Activated CD4-positive, alpha-beta T cell treated with anti-CD3 and anti-CD28 coated beads, Interleukin-2, amount 50 U/mL, for 1 hour (primary cell): ENCODE measurements around the gene TMEM269.

Source experiments
- DNase-seq: peaks from one replicate; pipeline ENCODE4 v3.0.0-alpha.2; 2020

Gene TMEM269

DNA sequence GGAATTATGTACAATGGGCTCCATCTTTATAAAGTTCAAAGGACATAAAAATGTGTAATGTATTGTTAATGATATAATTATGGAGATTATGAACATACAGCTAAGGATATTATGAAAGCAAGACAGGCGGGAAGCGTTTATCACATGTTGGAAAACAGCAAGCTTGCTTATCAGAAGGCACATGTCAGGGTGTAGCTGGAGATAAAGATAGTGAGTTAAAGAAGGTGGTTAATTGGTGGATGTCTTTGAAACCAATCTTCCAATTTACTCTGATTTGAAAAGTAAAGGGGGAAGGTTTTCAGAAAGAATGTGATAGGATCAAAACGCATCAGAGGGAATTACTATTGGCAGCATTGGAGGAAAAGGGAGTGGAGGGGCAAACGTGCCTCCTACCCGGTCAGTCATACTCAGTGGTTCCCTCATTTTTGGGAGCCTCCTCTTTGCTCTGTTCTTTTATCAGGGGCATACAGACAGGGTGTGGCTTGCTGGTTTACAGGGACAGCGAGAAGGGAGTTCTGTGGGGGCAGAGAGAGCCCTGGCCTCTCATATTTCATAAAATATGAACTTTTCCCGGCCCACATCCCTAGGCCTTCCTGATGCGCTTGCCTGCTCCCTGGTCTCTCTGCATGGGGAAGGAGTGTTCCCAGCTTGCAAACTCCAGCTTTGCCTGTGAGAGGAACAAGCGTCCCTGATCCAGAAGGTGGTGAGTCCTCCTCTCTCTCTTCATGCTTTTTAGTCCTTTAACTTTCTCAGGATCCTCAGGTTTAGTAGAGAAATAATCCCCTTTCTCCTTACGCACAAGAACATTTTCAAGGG, 40.5 kb downstream of the TMEM269 start:
- DNase-seq = no peak

DNA sequence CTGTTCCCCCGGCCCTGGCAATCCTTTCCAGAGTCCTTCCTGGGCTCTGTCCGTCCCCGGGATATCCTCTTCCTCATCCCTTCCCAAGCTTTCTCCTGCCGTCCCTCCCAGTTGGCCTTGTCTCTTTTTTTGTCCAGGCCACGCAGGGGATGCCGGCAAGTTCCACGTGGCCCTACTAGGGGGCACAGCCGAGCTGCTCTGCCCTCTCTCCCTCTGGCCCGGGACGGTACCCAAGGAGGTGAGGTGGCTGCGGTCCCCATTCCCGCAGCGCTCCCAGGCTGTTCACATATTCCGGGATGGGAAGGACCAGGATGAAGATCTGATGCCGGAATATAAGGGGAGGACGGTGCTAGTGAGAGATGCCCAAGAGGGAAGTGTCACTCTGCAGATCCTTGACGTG, 45.8 kb downstream of the TMEM269 start:
- no peak for DNase-seq

DNA sequence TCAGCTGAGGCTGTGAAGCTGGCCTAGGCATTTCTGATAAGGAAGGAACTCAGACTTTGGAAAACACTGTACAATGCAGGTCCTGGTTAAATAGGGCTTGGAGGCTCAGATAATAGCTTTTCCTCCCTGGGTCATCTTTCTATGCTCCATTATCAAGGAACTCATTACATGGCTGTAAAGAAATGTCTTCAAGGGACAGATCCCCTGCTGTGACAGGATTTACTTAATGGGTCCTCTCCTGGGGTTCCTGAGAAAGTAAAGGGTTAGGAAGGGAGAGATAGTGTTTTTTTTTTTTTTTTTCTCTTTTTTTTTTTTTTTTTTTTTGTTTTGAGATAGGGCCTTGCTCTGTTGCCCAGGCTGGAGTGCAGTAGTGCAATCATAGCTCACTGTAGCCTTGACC, 46.5 kb downstream of the TMEM269 start:
- DNase-seq = no peak

DNA sequence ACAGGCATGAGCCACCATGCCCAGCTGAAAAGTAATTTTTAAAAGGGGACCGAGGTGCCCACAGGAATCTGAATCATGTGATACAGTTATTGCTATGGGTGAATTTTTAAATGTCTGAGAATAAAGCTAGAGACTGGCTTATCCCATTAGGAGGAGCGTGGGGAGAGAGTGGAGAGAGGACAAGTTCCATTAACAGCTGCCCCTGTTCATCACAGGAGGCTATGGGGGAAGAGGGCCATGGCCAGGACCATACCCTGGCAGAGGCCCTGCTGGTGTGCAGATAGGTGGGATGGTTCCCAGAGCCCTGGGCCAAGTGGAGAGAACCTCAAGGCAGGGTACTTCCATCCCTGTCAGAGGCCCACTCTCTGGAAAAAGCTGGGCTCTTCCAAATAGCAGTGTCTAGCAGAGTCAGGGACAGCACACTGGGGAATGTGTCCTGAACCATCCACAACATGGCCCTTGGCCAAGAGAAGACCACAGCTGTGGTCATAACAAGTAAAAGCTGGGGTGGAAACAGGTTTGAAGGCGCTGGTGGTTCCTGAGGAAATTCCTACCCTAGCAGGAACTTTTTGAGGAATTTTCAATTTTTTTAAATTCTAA, 48.0 kb downstream of the TMEM269 start:
- DNase-seq = no peak

DNA sequence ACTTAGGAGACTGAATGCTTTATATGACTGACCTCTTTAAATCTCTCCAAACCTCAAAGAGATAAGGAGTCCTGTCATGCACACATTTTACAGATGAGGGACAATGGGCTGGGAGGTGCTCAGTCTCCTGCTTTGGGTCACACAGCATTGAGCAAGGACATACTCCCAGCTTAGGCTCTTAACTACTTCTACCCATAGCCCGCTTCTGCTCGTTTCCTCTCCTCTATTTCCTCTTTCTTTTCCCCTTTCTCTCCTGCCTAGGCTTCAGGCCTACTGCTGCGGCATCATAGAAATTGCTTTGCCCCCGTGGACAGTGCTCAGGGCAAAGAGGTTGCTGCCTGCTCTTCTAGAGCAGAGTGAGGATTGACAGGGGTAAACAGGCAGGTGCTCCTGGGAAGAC, 49.2 kb downstream of the TMEM269 start:
- DNase-seq = no peak

DNA sequence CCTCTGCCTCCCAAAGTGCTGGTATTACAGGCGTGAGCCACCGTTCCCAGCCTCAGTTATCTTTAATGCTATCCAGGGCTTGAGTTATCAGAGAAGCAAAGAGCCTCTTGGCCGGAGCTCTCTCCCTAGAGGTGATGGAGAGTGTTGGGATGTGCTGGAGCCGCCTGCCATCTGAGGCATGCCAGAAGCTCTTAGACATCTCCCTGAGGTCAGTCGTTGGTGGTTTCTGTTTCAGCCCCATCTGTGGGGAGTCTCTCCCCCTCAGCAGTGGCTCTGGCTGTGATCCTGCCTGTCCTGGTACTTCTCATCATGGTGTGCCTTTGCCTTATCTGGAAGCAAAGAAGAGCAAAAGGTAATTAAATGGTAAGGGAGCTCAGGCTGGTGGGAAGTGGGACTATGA, 50.0 kb downstream of the TMEM269 start:
- no peak for DNase-seq

DNA sequence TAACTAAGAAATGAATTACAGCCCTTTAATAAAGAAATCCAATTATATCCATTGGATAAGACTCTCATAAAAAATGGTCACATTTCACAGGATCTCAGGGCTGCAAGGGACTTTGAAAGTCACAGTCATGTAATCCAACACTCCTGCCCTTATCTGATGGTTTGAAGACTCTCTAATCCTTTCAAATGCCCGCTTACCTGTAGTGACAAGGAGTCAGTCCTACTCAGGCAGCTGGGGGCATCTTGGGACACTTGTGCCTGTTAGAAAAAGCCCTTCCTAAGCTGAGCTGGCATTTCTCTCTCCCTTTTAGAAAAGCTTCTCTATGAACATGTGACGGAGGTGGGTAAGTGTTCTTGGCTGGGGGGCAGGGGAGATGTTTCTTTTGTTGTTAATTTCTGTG, 50.6 kb downstream of the TMEM269 start:
- no peak for DNase-seq

DNA sequence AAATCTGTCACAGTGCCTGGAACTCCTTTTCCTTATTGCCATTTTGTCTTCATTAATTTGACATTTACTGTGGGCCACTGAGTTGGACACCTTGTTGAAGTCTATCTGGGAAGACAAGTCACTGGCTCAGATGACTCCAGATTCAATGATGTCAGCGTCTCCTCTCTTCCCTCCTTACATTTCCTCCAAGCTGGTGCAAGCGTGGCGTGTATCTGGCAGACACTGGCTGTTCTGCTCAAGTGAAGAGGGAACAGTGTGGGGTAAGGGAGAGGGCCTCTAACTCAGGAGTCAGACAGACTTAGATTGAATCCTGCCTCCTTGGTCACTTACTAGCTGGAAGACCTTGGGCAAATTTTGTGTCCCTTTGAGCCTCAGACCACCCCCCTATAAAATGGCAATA, 52.9 kb downstream of the TMEM269 start:
- no peak for DNase-seq

DNA sequence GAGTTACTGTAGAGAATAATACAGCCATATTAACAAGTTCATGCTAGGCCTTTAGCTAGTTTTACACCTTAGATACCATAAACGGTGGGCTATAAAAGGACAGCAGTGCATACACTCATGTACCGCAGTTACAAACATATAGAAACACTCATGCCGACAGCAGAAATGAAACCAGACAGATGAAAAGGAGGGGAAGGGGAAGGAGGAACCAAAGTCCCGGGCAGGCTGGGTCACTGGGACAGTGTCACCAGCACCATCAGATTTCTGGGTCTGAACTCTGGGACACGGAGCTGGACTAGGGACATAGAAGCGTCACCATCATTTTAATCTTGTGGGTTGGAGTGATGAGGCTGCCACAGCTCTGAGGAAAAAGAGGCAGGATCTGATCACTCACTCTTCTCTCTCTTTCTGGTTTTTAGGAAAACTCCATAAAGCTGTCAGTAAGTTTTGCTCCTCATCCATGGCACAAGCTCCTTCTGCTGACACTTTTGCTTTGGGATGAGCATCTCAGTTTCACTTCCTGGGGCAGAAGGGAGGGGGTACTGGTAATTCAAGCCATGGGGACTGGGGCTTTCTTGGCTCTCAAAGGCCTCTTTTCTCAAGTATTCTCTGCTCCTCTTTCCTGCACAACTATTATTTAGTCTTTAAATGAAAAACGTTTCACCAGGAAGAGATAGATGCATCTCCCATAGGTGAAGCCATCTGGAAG, 53.8 kb downstream of the TMEM269 start:
- no peak for DNase-seq

DNA sequence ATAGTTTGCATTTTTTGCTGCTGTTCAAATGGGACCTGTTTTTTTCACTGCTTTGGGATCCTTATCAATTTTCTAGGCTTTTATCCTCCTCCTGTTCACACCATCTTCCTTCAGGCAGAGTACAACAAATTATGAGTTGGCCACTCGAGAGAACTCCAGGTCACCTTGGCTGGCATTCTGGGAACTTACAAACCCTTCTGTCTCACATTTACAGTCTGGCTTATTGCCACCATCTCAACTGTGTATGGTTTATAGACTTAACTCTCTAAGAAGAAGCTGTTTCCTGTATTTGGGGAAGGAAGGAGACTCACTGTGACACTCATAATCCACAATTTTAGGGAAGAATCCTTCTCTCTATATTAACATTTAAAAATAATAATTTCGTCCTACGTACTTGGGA, 56.2 kb downstream of the TMEM269 start:
- no peak for DNase-seq

DNA sequence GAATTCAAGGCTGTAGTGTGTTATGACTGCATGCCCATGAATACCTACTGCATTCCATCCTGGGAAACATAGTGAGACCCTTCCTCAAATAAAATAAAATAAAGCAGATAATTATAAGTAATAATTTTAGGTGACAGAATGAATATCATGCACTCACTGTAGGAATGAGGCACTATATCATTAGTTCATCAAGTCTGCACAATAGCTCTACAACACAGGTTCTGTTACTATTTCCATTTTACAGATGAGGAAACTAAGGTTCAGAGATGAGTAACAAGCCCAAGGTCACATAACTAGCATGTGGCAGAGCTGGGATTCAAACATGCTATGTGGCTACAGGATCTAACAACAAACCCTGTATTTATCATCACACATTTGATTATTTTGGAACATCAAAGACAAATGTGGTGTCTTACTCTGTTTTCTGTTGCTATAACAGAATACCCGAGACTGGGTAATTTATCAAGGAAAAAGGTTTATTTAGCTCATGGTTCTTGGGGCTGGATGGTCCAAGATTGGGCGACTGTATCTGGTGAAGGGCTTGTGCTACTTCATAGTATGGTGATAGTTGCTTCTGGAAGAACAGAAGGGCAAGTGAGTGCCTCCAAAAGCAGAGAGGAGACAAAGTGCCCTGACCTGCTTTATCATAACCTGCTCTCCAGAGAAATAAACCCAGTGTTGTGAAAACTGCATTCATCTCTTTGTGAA, 56.8 kb downstream of the TMEM269 start:
- no peak for DNase-seq

DNA sequence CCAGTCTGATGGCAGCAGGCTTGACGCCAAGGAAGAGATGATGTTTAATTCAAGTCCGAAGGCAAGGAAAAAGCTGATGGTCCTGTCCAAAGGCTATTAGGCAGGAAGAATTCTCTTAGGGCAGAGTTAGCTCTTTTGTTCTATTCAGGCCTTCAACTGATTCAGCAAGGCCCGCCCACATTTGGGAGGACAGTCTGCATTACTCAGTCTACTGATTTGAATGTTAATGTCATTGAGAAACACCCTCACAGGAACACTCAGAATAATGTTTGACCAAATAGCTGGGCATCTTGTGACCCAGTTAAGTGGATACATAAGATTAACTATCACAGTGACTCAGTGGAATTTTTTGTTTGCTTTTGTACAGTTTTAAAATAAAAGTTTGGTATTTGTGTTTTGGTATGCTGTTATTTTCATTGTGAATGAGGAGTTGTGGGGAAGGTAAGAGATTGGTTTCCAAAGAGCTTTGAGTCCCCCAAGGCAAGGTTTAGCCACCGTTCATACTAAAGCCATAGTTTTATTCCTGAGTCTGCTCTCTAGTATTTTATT, 59.9 kb downstream of the TMEM269 start:
- no peak for DNase-seq

DNA sequence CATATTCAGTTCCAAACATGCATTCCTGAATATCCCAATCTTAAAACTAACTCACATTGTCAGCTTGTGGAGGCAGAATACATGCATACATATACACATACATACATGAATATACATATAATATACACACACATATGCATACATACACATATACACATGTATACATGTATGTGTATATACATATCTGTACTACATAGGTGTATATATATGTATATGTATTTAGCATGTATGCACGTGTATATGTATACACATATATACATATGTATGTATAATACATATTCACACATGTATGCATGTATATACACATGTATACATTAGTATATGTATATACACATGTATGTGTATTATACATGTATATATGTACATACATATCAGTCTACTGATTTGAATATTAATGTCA, 60.4 kb downstream of the TMEM269 start:
- no peak for DNase-seq

DNA sequence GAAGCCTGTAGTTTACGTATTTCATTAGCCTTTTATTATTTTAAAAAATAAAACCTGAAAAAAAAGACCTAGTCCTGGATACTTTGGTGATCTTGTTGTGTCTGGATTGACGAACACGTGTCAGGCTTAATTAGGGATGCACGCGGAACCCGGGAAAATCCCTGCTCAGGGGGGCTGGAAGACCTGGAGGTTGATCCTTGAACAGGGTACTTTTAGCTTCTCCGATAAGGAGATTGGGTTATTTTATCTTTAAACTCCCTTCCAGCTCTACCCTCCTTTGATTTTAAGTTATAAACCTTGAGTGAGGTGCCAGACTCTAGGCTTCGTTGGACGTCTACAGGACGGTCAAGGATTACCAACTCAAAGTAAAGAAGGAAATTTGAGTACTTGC, 61.1 kb downstream of the TMEM269 start:
- no peak for DNase-seq

DNA sequence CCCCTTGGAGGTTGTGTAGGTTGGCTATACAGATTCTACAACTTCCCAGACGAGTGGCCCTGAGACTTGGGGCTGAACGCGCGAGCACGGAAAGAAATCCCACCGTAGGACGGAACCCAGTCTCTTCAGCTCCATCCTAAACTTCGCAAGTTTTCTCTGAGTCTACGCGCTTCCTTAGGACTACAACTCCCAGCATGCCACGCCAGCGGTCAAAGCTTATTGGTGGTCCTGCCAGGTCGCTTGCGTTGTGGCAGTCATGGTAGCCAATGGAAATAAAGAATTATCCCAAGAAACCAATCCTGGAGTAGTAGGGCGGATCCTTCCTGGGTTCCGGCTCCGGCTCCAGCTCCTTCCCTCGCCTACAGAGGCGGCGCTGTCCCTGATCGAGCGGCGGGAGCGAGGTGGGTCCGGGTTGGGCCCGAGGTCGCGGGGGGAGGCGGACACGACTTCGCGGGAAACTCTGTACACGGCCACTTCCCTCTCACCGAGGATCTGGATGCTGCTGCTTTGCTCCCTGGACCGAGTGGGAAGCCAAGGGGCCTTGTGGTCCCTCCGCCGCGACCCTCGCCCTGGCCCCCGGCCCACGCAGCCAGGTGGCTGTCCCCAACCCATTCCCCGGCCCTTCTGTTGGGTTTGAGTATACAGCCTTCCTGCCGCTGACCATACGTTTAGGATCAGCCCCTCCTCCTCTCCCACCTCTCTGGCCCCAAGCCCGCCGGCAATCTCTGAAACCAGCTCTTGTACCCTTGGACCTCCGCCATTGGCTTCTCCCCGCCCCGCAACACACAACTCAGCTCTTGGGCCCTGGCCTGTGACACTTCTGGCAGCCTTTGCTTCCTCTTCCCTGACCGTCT, 61.7 kb downstream of the TMEM269 start, which contains the start of gene ZNF691:
Gene ZNF691 (plus strand): TSS at position 357 of the 854 bp plus-strand sequence. CDS start 3,046 bp downstream, outside the sequence.
- peak; percentile 85 for DNase-seq

DNA sequence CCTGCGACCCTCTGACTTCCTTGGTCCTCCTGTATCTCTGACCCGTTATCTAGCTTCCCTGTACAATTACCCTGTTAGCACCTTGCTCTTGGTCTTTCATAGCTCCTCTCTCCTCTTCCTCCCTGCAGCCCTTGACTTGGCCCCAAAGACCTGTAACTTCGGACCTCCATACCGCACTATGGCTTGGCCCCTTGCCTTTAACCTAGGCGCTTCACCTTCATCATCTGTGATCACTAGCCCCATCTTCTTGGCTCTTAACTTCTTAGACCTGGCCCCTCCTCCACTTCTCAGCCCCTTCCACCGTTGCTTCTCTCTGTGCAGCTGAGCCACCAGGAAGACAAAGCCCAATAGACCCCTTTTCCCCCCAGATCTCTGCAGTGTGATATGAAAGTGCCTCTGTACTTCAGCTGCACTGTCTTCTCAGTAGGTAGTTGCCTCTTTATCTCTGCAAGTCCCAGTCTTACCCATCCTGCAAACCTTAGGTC, 62.4 kb downstream of the TMEM269 start:
- no peak for DNase-seq

DNA sequence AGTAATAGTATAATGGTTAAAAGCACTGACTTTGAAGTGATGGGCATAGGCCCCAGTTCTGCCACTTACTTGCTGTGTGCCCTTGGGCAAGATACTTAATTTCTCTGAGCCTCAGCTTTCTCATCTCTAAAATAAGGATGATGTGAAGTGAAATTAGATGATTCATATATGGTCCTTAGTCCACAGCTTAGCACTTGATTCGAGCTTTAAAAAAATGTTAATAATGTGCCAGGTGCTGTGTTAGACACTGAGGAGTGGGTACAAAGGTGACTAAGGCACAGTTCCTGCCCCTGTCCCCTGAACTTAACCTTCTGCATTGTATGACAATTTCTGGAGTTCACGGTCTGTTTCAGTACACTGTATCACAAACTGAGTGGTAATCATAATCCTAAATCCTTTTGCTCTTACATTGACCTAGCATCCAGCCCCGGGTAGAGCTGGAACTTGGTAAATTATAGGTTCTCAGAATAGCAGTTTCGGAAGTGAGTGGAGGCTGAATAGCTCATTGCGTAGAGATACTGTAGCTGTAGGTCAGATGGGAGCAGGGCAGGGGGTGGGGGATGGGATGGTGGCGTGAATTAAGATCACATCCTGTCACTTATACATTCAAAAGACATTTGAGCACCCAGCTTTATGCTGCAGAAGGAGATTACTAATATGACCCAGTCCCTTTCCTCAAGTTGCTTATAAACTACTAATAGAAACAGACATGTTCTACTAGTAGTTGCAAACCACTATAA, 63.1 kb downstream of the TMEM269 start:
- DNase-seq = no peak

DNA sequence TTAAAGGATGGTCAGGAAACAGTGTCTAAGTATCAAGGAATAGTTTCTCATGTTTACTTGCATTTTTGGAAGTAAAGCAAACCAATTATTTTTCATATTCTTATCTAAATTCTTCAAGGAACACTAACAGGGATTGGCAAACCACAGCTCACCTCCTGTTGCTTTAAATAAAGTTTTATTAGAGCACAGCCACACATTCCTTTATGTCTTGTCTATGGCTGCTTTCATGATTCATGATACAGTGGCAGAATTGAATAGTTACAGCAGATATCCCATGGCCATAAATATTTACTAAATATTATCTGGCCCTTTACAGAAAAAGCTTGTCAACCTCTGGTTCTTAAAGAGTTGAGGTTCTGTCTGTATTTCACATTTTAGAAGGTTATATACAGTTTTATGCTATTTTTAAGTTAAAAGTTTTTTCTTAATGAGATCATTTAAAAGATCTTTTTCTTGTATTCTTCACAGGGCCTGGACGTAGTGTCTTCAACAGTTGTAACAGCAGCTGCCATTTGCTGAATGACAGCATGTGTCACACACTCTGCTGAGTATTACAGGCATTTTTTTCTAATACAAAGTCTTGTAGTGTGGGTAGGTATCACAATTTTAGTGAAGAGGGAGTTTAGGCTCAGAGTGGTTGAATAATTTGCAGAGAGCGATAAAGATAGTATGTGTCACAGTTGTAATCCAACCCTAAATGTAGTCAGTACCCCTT, 64.2 kb downstream of the TMEM269 start:
- no peak for DNase-seq

DNA sequence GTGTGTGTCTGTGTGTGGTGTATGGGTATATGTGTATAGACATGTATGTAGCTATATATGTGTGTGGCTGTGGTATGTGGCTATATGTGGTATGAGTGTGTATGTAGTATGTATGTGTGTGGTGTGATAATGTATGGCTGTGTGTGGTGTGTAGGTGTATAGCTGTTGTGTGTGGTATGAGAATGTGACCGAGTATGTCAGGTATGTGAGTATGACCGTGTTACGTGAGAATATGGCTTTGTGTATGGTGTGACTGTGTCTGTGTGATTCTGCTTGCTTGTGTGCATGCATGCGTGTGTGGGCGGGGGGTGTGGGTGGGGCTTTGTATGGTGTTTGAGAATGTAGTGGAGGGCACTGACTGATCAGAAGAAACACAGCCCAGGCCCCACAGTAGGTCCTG, 65.2 kb downstream of the TMEM269 start:
- no peak for DNase-seq
